Loucy (cell line): ENCODE results near the gene HOPX.
A peak's percentile ranks its signal among the peaks of the same experiment; 100 is the strongest.

Experiments
- H2AFZ ChIP-seq: fragments of 200-600 bp; sonication (generic); 2 replicates; pipeline ENCODE4 v1.6.0; 2016; ENCODE audit warnings: antibody characterized with exemption, mild to moderate bottlenecking, low read length, moderate library complexity
- H3F3A ChIP-seq: fragments of 200-600 bp; 2 replicates; pipeline ENCODE4 v1.6.0; 2016; ENCODE audit warnings: antibody characterized with exemption, low read depth, mild to moderate bottlenecking
- H3K27me3 ChIP-seq: fragments of 200-600 bp; sonication (generic); 2 replicates; pipeline ENCODE4 v1.6.1; 2014; ENCODE audit warnings: low read length, mild to moderate bottlenecking; ENCODE audit not compliant: insufficient read depth, poor library complexity, severe bottlenecking
- H3K36me3 ChIP-seq: fragments of 200-600 bp; sonication (generic); 2 replicates; pipeline ENCODE4 v1.6.1; 2016; ENCODE audit warnings: low read length; ENCODE audit not compliant: insufficient read depth
- H3K4me1 ChIP-seq: fragments of 200-600 bp; sonication (generic); 2 replicates; pipeline ENCODE4 v1.5.1; 2014; ENCODE audit warnings: low read length, mild to moderate bottlenecking; ENCODE audit not compliant: insufficient read depth, poor library complexity, severe bottlenecking
- H3K4me2 ChIP-seq: fragments of 200-600 bp; sonication (generic); 2 replicates; pipeline ENCODE4 v1.6.0; 2014; ENCODE audit warnings: antibody characterized with exemption, low read length, low read depth, mild to moderate bottlenecking; ENCODE audit not compliant: poor library complexity, severe bottlenecking
- H3K4me3 ChIP-seq: fragments of 200-600 bp; sonication (generic); 2 replicates; pipeline ENCODE4 v1.5.1; 2014; ENCODE audit warnings: low read length, mild to moderate bottlenecking, mixed read lengths; ENCODE audit not compliant: poor library complexity, severe bottlenecking
- H3K79me2 ChIP-seq: fragments of 200-600 bp; sonication (generic); 2 replicates; pipeline ENCODE4 v1.6.1; 2014; ENCODE audit warnings: low read length; ENCODE audit not compliant: insufficient read depth
- H3K9ac ChIP-seq: fragments of 200-600 bp; sonication (generic); 2 replicates; pipeline ENCODE4 v1.6.0; 2014; ENCODE audit warnings: mild to moderate bottlenecking, low read depth, low read length, moderate library complexity; ENCODE audit not compliant: poor library complexity, severe bottlenecking
- H3K9me2 ChIP-seq: fragments of 200-600 bp; sonication (generic); replicated peaks from 2 replicates; pipeline ENCODE4 v1.6.1; 2016; ENCODE audit warnings: low read depth, low read length, mixed read lengths
- H3K9me3 ChIP-seq: fragments of 200-600 bp; sonication (generic); 2 replicates; pipeline ENCODE4 v1.6.1; 2014; ENCODE audit warnings: mild to moderate bottlenecking, antibody characterized with exemption, low read length, low read depth; ENCODE audit not compliant: insufficient read depth
- H4K20me1 ChIP-seq: fragments of 200-600 bp; sonication (generic); 2 replicates; pipeline ENCODE4 v1.6.0; 2014; ENCODE audit warnings: antibody characterized with exemption, low read length, mild to moderate bottlenecking; ENCODE audit not compliant: insufficient read depth, poor library complexity, severe bottlenecking
- CTCF ChIP-seq: fragments of 200-600 bp; sonication (generic); conservative IDR thresholded peaks from 2 replicates; pipeline ENCODE4 v1.5.1; 2014; ENCODE audit warnings: mild to moderate bottlenecking, antibody characterized with exemption, low read length
- EZH2phosphoT487 ChIP-seq: fragments of 200-600 bp; IDR thresholded peaks from 2 replicates; pipeline ENCODE4 v1.6.1; 2018; ENCODE audit warnings: antibody characterized with exemption, mild to moderate bottlenecking, moderate library complexity, borderline replicate concordance

The HOPX gene

GRCh38 chr4:56704089-56704871 lies 23.2 kb upstream of the HOPX start:
- H3K4me2 ChIP-seq = no peak overlapping the region
- TF ChIP-seq CTCF = no peak
- no peak for TF ChIP-seq EZH2phosphoT487
- no peak overlapping the region for H3K9ac ChIP-seq

GRCh38 chr4:56703378-56703777 lies 22.3 kb upstream of the HOPX start:
- Histone ChIP-seq H3K9me3 (no peaks in the 10 kb centered on the region), H3K9me2 (no peaks in the 10 kb centered on the region), H3K27me3 (no peaks in the 10 kb centered on the region), H3K4me2 (no peak overlapping the region), H3F3A (no peaks in the 10 kb centered on the region), H3K79me2 (no peaks in the 10 kb centered on the region), H4K20me1 (no peaks in the 10 kb centered on the region), H2AFZ (0 out of 2 replicates have a peak overlapping the region, but pooled peaks have one; percentile 37), H3K4me3 (no peak overlapping the region), H3K36me3 (no peaks in the 10 kb centered on the region), H3K9ac (no peak overlapping the region), H3K4me1 (peaks cover 24% of the 10 kb centered on the region)
- no peak for TF ChIP-seq EZH2phosphoT487
- TF ChIP-seq CTCF = no peak

More at GRCh38 chr4:56704089-56704871, 23.2 kb upstream of the HOPX start:
- Histone ChIP-seq H3K27me3 (no peaks in the 10 kb centered on the region), H3K9me2 (no peaks in the 10 kb centered on the region), H3K4me3 (no peak overlapping the region), H4K20me1 (no peaks in the 10 kb centered on the region), H3F3A (no peaks in the 10 kb centered on the region), H3K9me3 (no peaks in the 10 kb centered on the region), H3K4me1 (peaks cover 20% of the 10 kb centered on the region), H3K79me2 (no peaks in the 10 kb centered on the region), H3K36me3 (no peaks in the 10 kb centered on the region), H2AFZ (no peak overlapping the region)

- TF ChIP-seq EZH2phosphoT487 (no peak), CTCF (no peak)
Measured at GRCh38 chr4:56701644-56702043, 20.5 kb upstream of the HOPX start.

More at GRCh38 chr4:56701644-56702043, 20.5 kb upstream of the HOPX start:
- H3K4me2 ChIP-seq = no peak overlapping the region
- no peaks in the 10 kb centered on the region for H3K36me3 ChIP-seq
- no peaks in the 10 kb centered on the region for H3K9me2 ChIP-seq
- no peaks in the 10 kb centered on the region for H3F3A ChIP-seq
- no peaks in the 10 kb centered on the region for H3K79me2 ChIP-seq
- peaks cover 24% of the 10 kb centered on the region for H3K4me1 ChIP-seq
- no peaks in the 10 kb centered on the region for H3K9me3 ChIP-seq
- H2AFZ ChIP-seq = no peak overlapping the region
- H3K9ac ChIP-seq = no peak overlapping the region
- no peaks in the 10 kb centered on the region for H4K20me1 ChIP-seq
- H3K4me3 ChIP-seq = no peak overlapping the region
- H3K27me3 ChIP-seq = no peaks in the 10 kb centered on the region
